Measurements from ENCODE around the gene OR4D1.
A peak's percentile ranks its signal among the peaks of the same experiment; 100 is the strongest.

Gene OR4D1

DNA sequence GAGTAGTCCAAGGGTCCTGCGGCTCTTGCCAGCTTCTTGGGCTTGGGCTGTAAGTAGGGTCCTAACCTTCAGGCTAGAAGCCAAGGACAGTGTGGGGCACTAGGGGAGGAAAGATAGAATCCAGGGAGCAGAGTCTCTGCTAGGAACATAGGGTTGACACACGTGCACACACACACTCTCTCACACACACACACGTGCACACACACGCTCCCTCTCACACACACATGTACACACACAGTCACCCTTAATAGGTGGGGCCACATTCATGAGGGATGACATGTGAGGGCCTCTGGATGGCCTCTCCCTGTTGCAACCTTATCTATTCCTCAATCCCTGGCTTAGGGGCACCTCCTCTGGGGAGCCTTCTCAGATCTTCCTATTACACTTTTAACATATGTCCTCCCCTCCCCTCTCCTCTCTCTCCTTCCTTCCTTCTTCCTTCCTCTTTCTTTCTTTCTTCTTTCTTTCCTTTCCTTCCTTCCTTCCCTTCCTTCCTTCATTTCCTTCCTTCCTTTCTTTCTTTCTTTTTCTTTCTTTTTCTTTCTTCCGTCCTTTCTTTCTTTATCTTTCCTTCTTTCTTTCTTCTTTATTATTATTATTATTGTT, 47.4 kb downstream of the OR4D1 start:
- DNase-seq = no peak

DNA sequence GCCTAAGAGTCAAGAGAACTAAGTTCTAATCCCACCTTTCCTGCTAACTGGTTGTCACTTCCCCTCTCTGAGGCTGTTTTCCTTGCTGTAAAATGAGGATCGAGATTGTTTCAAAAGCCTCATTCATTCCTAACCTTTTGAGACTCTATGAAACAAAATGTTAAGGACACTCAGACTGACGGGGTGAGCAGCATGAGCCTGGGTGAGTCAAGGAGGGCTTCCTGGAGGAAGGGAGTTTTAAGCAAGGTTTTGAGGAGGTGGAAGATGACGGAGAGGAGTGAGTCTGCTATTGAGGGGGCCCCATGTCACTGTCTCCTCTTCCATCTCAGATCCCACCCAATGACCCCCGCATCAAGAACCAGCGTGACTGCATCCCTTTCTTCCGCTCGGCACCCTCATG, 48.4 kb downstream of the OR4D1 start:
- DNase-seq = no peak

DNA sequence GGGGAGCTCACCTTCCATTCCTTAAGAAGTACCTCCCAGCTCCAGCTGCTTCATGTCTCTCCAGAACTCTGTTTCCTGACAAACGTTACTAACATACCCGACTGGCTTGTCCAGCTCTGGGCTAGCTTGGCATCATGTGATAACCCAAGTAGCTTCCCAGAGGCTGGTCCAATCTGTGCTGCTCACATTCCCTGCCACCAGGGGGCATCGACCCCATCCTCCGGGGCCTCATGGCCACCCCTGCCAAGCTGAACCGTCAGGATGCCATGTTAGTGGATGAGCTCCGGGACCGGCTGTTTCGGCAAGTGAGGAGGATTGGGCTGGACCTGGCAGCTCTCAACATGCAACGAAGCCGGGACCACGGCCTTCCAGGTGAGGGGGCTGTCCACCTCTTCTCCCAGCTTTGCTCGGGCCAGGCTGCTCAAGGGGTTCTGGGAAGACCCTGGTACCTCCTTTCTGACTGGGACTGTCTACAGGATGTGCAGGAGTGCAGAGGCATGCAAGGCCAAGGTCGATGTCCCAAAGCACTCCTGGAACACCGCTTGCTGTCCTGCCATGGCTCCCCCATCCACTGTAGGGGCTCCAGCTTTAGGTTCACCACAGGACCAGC, 51.9 kb downstream of the OR4D1 start:
- DNase-seq = peak; percentile 63

DNA sequence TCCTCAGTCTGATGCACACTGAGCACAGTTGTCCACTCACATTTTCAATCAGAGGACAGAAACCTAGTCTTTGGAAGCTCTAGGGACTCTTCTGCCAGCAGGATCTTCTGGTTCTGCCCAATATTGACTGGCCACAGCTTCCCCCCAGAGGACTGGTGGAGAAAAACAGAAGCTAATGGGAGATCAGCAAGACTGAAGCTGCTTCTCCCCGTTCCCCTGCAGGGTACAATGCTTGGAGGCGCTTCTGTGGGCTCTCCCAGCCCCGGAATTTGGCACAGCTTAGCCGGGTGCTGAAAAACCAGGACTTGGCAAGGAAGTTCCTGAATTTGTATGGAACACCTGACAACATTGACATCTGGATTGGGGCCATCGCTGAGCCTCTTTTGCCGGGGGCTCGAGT, 54.7 kb downstream of the OR4D1 start:
- DNase-seq = no peak

DNA sequence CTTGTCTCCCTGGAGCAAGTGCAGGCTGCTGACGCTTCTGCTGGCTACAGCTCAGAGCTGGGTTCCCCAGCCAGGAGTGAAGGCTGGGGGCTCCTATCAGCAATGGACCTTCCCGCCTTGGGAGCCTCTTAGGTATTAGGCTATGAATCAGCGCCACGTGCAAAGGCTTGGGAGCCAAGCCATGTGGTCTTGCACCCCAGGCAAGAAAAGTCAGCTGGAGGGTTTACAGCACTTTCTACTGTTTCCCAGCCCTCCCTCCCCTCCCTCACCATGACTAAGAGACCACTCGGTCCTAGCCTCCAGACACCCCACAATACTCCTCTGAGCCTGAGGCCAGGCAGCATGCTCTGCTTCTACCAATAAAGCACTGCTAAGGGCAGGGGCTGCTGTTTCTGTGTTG, 56.6 kb downstream of the OR4D1 start:
- DNase-seq = no peak

DNA sequence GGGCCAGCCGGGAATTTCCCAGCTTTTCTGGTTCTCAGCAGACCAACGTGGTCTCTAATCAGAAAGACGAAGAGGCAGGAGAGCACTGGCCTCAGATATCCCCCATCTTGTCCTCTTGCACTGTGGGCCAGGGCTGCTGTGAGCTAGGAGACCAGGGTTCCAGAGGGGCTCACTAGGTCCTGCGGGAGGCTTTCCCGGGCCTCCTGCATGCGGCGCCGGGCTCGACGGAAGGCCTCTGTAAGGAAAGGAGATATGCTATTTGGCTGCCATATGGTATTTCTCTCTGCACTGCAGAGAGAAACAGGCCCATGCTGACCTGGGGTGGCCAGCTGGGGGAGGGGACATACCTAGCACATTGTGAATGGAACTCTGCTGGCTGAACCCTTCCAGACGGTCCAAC, 57.8 kb downstream of the OR4D1 start:
- no peak for DNase-seq

DNA sequence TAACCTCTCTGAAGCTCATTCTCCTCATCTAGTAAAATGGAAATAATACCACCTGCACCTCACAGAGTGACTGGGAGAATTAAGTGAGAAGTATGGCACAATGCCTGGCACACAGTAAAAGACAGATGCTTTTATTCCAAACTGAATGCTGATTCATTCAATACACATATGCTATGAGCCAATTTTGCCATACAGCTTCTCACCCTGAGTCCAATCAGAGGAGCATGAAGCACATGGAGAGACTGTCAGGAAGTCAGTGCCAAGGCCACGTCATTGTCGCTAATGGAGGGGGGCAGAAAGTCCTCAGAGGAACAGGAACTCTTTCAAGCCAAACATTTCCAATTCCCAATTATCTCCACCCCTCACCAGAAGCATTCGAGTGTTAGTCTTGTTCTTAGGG, 59.3 kb downstream of the OR4D1 start:
- no peak for DNase-seq

DNA sequence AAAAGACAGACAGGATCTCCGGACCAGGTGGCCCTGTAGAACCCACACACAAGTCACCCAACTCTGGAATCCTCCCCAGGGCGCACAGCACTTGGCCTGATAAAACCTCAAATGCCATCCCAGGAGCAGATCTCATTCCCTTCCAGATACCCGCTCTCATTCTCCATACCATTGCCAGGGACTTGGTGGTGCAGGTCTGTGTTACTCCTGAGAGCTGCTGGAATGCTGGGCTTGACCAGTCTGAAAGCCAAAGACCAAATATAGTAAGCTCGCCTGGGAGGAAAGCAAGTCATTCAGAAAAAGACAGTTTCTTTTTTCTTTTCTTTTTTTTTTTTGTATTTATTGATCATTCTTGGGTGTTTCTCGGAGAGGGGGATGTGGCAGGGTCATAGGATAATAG, 60.2 kb downstream of the OR4D1 start:
- no peak for DNase-seq

All from stimulated activated CD4-positive, alpha-beta T cell treated with anti-CD3 and anti-CD28 coated beads, Interleukin-4, amount 100 ng/mL, for 24 hours (primary cell).